GM18526 (cell line): ENCODE results near the gene RFT1.

Source experiments
- POLR2A ChIP-seq: IDR thresholded peaks from 3 replicates; pipeline ENCODE4 v1.6.1; 2011; ENCODE audit not compliant: insufficient read length; ENCODE audit errors: extremely low read depth

RFT1 gene

GRCh38 chr3:53157974-53158580 is 27.8 kb upstream of the RFT1 start:
- TF ChIP-seq POLR2A = no peak

GRCh38 chr3:53156368-53156834 is 26.2 kb upstream of the RFT1 start:
- no peak for TF ChIP-seq POLR2A

GRCh38 chr3:53155760-53156159 is 25.5 kb upstream of the RFT1 start:
- no peak for TF ChIP-seq POLR2A

- TF ChIP-seq POLR2A = no peak
Observed at GRCh38 chr3:53154881-53155285, 24.6 kb upstream of the RFT1 start.

- no peak for TF ChIP-seq POLR2A
Observed at GRCh38 chr3:53153980-53154379, 23.7 kb upstream of the RFT1 start.

GRCh38 chr3:53153264-53153823 is 23.1 kb upstream of the RFT1 start:
- TF ChIP-seq POLR2A = no peak

GRCh38 chr3:53151870-53152660 is 21.8 kb upstream of the RFT1 start:
- no peak for TF ChIP-seq POLR2A

GRCh38 chr3:53151465-53151864 is 21.2 kb upstream of the RFT1 start:
- no peak for TF ChIP-seq POLR2A

- no peak for TF ChIP-seq POLR2A
Observed at GRCh38 chr3:53150247-53151085, 20.2 kb upstream of the RFT1 start.

- TF ChIP-seq POLR2A = no peak
Observed at GRCh38 chr3:53149699-53150098, 19.5 kb upstream of the RFT1 start.

GRCh38 chr3:53149006-53149690 is 18.9 kb upstream of the RFT1 start:
- no peak for TF ChIP-seq POLR2A

- no peak for TF ChIP-seq POLR2A
Observed at GRCh38 chr3:53147903-53148400, 17.7 kb upstream of the RFT1 start.

GRCh38 chr3:53147151-53147902 is 17.1 kb upstream of the RFT1 start:
- no peak for TF ChIP-seq POLR2A

GRCh38 chr3:53146319-53146891 is 16.2 kb upstream of the RFT1 start:
- TF ChIP-seq POLR2A = no peak
